ENCODE results near the gene SLC16A12.
"Not testable (repeated sequence)": the region's sequence is repeated elsewhere in the genome, so short reads cannot be mapped to it uniquely, and the experiment has no call there.

The SLC16A12 gene

DNA sequence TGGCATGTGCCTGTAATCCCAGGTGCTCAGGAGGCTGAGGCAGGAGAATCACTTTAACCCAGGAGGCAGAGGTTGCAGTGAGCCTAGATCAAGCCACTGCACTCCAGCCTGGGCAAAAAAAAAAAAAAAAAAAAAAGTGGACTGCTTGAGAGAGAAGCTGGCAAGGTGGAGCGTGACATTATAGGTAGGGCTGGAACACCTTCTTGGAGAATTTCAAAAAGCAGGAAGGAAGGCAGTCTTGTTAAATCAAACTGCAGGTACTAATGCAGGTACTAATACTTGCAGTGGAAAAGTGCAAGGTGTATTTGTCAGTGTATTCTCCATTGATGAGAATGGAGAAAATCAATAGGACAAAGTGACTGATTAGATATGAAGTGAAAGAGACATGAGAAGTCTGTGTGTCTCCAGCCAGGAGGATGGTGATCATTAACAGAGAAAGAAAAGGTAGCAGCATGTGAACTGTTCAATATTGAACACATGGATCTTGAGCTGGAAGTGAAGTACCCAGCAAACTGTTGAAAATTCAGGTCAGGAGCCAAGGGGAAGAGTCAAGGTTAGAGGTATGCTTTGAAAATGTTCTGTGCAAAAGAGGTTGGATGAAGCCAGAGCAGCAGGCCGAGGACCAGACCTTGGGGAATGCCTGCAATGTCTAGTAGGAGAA is 12.6 kb upstream of the SLC16A12 start:
- DNase-seq, result no peak

DNA sequence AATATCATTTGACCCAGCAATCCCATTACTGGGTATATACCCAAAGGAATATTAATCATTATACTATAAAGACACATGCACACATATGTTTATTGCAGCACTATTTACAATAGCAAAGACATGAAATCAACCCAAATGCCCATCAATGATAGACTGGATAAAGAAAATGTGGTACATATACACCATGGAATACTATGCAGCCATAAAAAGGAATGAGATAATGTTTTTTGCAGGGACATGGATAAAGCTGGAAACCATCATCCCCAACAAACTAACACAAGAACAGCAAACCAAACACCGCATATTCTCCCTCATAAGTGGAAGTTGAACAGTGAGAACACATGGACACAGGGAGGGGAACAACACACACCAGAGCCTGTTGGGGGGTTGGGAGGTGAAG is 11.3 kb upstream of the SLC16A12 start:
- DNase-seq, result not testable (repeated sequence)

DNA sequence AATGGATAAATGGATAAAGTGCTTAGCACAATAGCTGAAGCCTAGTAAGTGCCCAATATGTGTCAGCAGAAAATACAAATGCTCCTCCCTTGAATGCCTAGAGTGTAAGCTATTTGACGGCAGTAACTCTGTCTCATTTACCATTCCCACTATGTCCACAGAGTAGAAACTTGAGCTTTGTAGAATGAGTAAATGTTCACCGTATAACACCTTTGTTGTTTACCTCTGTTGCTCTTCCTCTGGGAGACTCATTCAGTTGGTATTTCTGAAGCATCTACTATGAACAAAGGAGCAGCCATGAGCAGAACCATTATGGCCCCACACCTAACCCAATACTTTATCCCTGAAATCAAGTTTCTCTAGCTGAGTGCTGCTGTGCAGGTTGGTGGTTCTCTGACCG is 8.4 kb upstream of the SLC16A12 start:
- no peak for DNase-seq

DNA sequence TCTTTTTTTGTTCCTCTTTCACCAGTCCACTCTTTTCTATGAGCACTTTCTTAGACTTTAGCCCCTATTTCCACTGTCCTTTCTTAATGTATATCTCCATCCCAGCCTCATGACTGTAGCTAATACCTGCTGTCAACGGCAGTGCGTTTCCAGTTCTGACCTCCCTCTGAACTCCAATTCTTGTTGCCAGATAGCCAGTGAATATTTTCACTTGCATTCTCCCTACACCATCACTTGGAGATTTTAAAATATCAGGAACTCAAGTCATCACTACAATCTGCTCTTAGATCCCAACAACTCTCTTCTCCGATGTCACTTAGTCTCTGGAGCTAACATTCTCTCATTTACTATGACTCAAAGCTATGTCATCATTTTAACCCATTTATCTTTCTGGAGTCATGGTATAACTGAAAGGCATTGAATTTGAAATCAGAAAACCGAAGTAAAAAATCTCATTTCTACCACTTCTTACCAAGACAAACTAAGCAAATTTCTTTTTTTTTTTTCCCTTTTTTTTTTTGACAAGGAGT is 5.1 kb upstream of the SLC16A12 start:
- DNase-seq, result peak; percentile 42

DNA sequence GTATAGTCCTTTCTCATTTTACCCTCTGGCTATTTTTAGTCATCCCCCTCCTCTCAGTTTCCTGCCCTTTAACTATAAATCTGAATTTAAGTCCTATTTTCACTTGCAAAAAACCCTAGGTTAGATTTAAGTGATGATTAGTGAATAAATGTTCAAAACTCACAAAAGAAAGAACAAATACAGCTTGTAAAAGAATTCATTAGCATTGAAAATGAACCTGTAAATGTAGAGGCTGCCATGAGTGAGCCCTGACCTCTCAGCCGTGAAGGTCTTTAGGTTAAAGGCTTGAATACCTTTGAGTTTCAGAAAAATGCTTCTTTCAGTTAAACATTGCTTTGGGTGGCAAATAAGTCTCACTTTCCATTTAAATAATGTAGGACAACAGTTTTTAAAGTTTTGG is 2.0 kb upstream of the SLC16A12 start:
- DNase-seq, result no peak

DNA sequence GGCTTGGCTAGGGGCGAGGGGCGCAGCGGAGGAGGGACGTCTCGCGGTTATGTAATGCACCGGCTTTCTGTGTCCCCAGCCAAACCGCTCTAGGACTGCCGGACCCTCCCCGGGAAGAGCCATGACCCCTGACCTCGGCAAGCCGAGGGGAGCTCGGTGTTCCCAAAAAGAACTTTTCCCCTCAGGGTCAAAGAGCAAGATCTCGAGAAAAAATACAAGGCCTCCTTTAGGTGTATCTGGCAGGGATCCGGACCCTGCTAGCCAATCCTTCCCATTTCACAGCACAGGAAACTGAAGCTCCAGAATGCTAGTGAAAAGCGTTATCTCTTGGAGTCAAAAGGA is 590 bp upstream of the SLC16A12 start:
- no peak for DNase-seq

DNA sequence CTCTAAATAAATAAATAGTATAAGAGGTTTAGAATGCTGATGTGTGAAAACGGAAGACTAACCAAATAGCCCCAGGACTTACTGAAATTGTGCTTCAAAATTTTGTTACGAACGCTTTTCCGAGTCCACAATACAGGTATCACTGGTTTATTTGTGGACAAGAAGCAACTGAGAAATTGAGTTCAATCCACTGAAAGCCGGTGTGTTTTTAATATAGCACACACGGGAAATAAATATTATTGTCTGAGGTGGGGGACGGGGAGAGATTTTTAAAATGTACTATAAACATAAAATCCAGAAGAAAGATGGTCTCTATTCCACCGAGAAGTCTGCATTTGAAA is 598 bp downstream of the SLC16A12 start:
- no peak for DNase-seq

DNA sequence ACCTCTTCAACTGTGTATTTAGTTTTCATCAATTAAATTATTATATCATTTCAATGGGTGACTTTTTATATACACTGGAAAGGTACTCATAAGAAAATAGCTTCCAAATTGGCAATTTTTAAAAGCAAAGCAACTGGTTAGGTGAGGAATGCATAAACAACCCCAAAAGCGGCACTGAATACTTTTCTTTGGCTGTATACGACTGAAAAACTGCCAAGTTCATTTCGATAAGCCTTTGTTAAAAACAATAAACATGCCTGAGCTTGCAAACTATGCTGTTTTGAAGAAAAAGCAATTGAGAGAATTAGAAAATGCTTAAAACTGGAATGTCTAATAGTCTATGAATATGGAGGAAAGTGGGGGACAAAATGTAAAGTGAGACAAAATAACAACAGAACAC is 2.9 kb downstream of the SLC16A12 start:
- DNase-seq, result no peak

DNA sequence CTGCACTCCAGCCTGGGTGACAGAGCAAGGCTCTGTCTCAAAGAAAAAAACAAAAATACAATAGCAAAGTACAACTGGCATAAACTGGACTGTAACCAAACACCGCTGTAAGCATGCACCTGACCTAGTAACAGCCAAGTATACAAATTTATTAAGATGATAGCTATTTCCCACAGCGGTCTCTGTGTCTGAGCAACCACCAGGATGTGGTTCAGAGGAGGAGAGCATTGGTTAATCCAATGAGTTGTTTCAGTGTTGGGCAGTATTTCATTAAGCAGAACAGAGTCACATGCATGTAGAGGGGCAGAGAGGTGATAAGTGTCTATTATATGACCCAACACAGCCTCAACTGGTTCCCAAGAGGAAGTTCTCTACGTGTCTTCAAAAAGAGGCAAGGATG is 4.0 kb downstream of the SLC16A12 start:
- DNase-seq, result no peak

DNA sequence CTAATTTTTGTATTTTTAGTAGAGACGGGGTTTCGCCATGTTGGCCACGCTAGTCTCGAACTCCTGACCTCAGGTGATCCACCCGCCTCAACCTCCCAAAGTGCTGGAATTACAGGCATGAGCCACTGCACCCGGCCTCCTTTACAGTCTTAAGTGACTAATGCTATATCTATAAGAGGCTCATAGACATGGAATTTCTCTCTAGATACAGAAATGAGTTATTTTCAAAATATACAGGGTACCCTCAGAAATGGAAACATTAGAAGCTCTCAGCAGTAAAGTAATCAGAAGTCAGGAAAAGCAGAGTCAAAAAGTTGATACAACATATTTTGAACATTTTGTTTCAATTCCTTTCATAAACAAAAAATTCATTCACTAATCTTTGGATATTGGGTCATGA is 5.7 kb downstream of the SLC16A12 start:
- peak; percentile 53 for DNase-seq

DNA sequence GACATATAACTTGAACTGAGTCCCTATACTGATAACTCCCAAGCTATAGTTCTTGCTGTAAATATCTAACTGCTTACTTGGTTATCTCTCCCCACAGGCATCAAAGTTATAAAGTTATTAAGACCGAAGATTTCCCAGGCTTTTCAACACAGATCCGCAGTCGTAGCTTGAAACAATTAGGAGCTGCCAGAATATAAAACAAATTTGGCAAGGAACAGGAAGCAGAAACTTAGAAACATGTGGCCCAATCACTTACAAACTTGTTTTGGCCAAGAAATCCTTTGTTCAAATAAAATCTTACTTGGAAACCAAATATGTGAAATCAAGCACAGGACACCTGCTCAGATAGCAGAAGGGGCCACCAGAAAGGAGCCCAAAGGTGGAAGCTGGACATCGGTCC is 9.0 kb downstream of the SLC16A12 start:
- DNase-seq, result no peak

DNA sequence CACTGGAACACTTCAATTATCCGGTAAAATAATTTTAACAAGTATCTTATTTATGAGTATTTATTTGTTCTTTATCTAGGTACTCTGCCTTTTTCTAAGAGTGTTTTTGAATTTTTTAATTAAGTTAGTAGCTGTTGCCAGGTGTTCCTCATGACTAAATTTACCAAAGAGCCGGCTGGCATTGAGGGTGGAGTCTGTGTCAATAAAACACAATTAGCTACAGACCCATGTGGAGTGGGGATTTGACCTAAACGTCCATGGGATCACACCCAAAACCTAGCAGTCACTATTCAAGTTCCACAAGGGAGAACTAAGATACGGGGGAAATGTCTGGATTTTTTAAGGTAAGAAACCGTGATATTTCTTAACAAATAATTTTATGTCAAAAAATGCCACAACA is 9.8 kb downstream of the SLC16A12 start:
- DNase-seq, result no peak

DNA sequence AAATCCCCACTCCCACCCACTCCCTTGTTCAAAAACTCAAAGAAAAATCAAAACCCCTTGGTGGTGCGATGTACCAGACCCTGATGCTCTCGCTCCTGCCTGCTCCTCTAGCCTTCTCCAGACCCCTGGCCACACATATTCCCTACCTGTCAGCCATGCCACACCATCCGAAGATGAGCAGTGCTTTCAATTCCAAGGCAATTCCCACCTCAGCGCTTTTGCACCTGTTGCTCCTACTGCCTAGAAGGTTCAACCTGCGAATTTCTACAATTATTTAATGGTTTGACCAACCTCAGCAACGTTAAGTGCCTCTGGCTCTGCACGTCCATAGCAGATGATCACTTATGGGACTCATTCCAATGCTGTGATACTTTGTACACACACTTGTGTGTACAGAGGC is 11.1 kb downstream of the SLC16A12 start:
- DNase-seq, result no peak

DNA sequence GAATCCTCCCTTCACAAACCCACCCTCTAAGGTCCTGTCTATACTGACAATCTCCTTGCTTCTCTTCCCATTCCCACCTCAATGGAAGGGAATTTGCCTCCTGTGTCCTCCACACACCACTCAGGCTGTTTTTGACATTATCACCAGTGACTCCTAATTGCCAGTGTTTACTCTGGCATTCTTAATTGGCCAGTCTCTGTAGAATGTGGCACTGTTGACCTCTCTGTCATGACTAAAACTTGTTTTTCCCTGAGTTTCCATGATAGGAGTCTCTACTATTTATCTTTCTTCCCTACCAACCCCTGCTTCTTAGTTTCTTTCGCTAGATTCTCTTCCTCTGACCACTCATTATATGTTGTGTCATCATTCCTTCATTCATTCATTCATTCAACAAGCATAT is 12.1 kb downstream of the SLC16A12 start:
- no peak for DNase-seq

DNA sequence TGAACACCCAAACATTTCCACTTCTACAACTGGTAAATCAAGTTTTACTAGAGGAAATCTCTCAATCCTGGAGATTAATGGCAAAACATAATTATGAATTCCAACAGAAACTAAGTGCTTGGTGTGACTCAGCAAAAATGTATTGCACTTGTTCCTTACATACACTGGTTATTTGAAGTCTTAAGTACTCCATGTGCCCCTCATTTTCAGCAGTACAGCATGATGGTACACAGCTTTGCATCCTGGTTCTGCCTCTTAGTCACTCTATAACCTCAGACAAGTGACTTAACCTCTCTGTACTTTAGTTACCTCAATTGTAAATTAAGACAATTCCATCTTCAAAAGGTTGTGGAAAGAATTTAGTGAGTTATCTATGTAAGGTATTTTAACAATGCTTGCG is 12.9 kb downstream of the SLC16A12 start:
- DNase-seq, result no peak

DNA sequence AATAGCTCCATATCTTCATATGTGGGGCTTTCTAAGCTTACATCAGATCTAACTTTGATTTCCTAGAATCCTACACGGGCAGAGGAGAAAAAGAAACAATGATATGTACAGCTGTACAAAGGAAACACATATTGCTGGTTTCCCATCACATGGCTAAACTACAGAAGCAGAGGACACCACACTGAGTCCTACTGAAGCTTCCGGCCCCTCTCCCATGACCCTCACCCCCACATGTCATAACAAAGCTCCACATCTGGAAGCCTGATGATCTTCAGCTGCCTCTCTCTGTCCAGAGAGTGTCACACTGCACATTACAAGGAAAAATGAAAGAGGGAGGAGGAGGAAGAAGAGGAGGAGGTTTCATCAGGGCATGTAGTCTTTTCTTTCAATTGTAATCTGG is 14.0 kb downstream of the SLC16A12 start:
- no peak for DNase-seq

DNA sequence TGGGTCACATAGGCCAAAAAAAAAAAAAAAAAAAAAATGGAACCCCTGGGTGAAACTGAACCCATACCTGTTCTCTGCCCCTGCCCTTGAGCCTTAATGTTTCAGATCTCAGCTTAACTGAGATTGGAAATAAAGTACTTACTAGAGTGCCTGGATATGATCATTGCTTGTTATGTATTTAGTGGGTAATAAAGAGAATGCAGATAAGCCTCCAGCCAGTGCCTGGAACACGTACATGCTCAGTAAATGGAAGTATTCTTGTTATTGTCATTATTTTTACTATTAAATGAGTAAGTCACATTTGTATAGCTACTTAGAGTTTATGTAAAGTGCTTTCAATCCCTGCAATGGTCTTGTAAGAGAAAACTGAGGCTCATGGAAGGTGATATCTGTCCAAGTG is 14.7 kb downstream of the SLC16A12 start:
- no peak for DNase-seq

DNA sequence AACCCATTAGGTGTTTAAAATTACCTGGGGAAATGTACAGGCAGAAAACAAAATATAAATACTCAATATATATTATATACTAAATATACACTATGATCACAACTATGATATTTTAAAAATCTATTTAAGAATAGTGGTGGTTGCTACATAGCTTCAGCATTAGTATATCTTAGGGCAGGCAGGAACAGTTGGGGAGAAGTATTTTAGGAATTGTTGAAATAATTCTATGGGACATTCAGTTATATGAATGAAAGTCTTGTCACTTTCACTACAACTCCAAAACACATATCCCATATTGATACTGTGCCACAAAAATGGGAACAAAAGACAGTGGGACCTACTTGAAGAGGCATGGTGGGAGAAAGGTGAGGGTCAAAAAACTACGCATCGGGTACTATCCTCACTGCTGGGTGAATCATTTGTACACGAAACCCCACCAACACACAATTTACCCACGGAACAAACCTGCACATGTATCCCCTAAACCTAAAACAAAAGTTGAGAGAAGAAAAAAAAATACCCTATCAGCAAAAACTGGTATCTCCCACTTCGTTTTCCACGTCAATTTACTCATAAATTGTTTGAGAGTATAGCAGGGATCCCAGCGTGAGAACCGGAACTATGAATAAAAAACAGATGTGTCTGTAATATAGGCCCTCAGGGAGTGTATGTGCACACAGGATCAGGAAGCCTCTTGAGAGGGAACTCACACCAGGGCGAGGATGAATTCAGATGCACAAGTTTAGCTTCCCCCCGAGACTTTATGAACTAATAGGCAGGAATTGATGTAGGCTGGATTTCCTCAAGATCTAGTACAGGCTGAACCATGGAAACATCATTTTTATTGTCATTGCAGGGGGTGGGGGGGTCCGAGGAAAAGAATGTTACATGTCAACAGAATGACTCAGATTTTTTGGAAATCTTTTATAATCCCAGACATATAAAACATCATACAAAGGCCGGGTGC is 16.2 kb downstream of the SLC16A12 start:
- peak; percentile 99 for DNase-seq

DNA sequence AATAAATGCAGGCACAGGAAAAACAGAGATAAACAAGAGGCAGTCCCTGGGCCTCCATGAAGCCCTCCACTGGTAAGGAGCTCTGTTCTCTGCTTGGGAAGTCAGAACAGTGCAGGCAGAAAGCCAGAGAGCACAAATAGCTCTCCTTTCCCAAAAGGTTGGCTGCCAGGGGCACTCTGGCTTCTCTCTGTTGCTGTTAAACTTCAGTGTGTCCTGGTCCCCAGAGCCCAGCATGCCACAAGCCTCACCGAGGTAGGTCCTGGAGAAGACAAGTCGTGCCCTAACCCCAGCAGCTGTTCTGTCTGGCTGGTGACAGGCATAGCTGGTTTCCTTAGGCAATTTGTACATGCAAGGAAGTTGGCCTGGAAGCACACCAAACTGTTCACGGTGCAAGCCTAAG is 17.3 kb downstream of the SLC16A12 start:
- DNase-seq, result no peak

DNA sequence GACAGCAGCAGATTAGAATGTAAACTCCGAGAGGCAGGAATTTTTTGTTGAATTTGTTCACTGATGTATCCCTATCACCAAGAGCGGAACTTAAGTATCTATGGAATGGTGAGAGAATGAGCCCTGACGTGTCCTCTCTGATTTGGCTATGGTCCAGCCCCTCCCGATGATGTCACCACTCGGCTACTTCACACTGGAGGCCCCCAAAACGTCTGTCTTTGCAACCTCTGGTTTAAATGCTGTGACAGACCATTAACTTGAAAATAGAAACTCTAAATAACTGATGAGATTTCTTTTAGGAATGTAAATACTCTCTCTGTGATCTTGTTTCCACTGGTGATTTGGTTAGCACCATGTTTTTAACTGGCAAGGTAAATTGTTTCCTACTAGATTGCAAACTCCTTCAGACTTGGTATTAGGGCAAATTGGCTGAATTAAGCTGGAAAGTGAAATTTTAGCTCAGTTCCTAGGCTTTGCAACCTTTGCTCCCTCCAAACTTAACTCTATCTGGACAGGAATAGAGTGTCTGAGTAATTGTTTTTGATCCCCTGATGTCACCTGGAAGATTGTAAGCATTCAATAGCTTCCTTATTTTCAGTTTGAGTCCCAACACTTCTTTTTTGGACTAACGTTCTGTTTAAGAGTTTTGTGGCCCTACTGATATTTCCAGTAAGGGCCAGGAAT is 19.1 kb downstream of the SLC16A12 start:
- peak; percentile 95 for DNase-seq

DNA sequence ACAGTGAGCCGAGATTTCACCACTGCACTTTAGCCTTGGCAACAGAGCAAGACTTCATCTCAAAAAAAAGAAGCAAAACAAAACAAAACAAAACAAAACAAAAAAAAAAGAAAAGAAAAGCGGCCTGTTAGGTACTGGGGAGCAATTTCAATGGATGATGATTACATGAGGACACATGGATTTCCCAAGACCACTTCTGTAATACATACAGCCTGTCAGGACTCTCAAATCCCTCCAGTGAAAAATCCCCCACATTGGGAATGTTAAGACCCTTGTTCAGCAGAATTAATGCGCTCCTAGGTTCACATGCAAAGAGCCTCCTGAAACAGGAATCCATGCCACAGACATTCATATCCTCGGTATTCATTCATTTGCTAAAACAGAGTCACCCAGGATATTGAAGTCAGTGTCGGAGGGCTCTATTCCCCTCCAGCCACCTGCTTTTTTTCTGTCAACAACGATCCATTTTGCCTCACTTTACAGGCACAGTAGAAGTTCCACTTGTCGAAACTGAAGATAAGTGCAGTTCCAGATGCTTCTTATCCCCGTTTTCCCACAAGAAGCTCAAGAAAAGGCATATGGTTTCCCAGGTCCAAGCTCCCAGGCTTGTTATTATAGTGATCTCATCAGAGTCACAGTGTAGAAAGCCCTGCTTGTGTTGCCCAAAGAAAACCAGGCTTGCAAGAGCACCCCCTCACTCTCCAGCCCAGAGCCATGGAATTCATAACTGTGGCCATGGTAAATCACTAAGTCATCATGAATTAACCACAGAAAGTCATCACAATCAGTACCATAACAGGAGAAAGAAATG is 20.2 kb downstream of the SLC16A12 start:
- DNase-seq, result peak; percentile 99

DNA sequence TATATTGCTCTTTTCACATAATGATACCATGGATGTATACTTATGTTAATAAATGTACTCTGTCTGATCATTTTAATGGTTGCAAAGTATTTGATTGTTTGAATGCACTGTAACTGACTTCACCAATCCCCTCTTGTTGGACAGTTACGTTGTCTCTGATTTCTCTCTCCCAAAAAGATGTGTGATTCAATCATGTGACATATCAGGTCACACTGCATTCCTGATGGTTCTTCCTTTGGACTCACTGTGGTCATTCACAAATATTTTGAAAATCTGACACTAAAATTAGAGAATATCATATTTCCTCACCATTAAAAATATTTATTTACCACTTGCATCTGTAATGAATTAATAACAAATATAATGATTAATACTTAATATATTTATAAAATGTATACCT is 22.2 kb downstream of the SLC16A12 start:
- no peak for DNase-seq

All from fibroblast of skin of scalp (primary cell).